Loucy (cell line): ENCODE data around the gene SARM1.
A peak's percentile ranks its signal among the peaks of the same experiment; 100 is the strongest.

Experiments
- H2AFZ ChIP-seq: fragments of 200-600 bp; sonication (generic); 2 replicates; pipeline ENCODE4 v1.6.0; 2016; ENCODE audit warnings: antibody characterized with exemption, mild to moderate bottlenecking, low read length, moderate library complexity
- H3F3A ChIP-seq: fragments of 200-600 bp; 2 replicates; pipeline ENCODE4 v1.6.0; 2016; ENCODE audit warnings: antibody characterized with exemption, low read depth, mild to moderate bottlenecking
- H3K27me3 ChIP-seq: fragments of 200-600 bp; sonication (generic); 2 replicates; pipeline ENCODE4 v1.6.1; 2014; ENCODE audit warnings: low read length, mild to moderate bottlenecking; ENCODE audit not compliant: insufficient read depth, poor library complexity, severe bottlenecking
- H3K36me3 ChIP-seq: fragments of 200-600 bp; sonication (generic); 2 replicates; pipeline ENCODE4 v1.6.1; 2016; ENCODE audit warnings: low read length; ENCODE audit not compliant: insufficient read depth
- H3K4me1 ChIP-seq: fragments of 200-600 bp; sonication (generic); 2 replicates; pipeline ENCODE4 v1.5.1; 2014; ENCODE audit warnings: low read length, mild to moderate bottlenecking; ENCODE audit not compliant: insufficient read depth, poor library complexity, severe bottlenecking
- H3K4me2 ChIP-seq: fragments of 200-600 bp; sonication (generic); 2 replicates; pipeline ENCODE4 v1.6.0; 2014; ENCODE audit warnings: antibody characterized with exemption, low read length, low read depth, mild to moderate bottlenecking; ENCODE audit not compliant: poor library complexity, severe bottlenecking
- H3K4me3 ChIP-seq: fragments of 200-600 bp; sonication (generic); 2 replicates; pipeline ENCODE4 v1.5.1; 2014; ENCODE audit warnings: low read length, mild to moderate bottlenecking, mixed read lengths; ENCODE audit not compliant: poor library complexity, severe bottlenecking
- H3K79me2 ChIP-seq: fragments of 200-600 bp; sonication (generic); 2 replicates; pipeline ENCODE4 v1.6.1; 2014; ENCODE audit warnings: low read length; ENCODE audit not compliant: insufficient read depth
- H3K9ac ChIP-seq: fragments of 200-600 bp; sonication (generic); 2 replicates; pipeline ENCODE4 v1.6.0; 2014; ENCODE audit warnings: mild to moderate bottlenecking, low read depth, low read length, moderate library complexity; ENCODE audit not compliant: poor library complexity, severe bottlenecking
- H3K9me2 ChIP-seq: fragments of 200-600 bp; sonication (generic); replicated peaks from 2 replicates; pipeline ENCODE4 v1.6.1; 2016; ENCODE audit warnings: low read depth, low read length, mixed read lengths
- H3K9me3 ChIP-seq: fragments of 200-600 bp; sonication (generic); 2 replicates; pipeline ENCODE4 v1.6.1; 2014; ENCODE audit warnings: mild to moderate bottlenecking, antibody characterized with exemption, low read length, low read depth; ENCODE audit not compliant: insufficient read depth
- H4K20me1 ChIP-seq: fragments of 200-600 bp; sonication (generic); 2 replicates; pipeline ENCODE4 v1.6.0; 2014; ENCODE audit warnings: antibody characterized with exemption, low read length, mild to moderate bottlenecking; ENCODE audit not compliant: insufficient read depth, poor library complexity, severe bottlenecking
- CTCF ChIP-seq: fragments of 200-600 bp; sonication (generic); conservative IDR thresholded peaks from 2 replicates; pipeline ENCODE4 v1.5.1; 2014; ENCODE audit warnings: mild to moderate bottlenecking, antibody characterized with exemption, low read length
- EZH2phosphoT487 ChIP-seq: fragments of 200-600 bp; IDR thresholded peaks from 2 replicates; pipeline ENCODE4 v1.6.1; 2018; ENCODE audit warnings: antibody characterized with exemption, mild to moderate bottlenecking, moderate library complexity, borderline replicate concordance

Gene SARM1

GRCh38 chr17:28368915-28369683 lies 2.4 kb upstream of the SARM1 start:
- TF ChIP-seq EZH2phosphoT487 (no peak), CTCF (no peak)
- Histone ChIP-seq H3K4me3 (no peak overlapping the region), H3K4me2 (no peak overlapping the region), H3K4me1 (no peaks in the 10 kb centered on the region), H3K36me3 (no peaks in the 10 kb centered on the region), H2AFZ (no peak overlapping the region), H3F3A (0 out of 2 replicates have a peak, but pooled peaks cover 2% of the 10 kb centered on the region), H3K9ac (no peak overlapping the region), H3K79me2 (no peaks in the 10 kb centered on the region), H3K9me3 (no peaks in the 10 kb centered on the region), H3K27me3 (no peaks in the 10 kb centered on the region), H4K20me1 (no peaks in the 10 kb centered on the region), H3K9me2 (no peaks in the 10 kb centered on the region)

GRCh38 chr17:28369684-28370034 lies 1.8 kb upstream of the SARM1 start:
- Histone ChIP-seq H2AFZ (no peak overlapping the region), H3F3A (0 out of 2 replicates have a peak, but pooled peaks cover 2% of the 10 kb centered on the region), H3K79me2 (no peaks in the 10 kb centered on the region), H3K9me2 (no peaks in the 10 kb centered on the region), H3K4me3 (no peak overlapping the region), H3K4me1 (no peaks in the 10 kb centered on the region), H3K4me2 (no peak overlapping the region), H3K27me3 (no peaks in the 10 kb centered on the region), H3K36me3 (no peaks in the 10 kb centered on the region), H3K9me3 (no peaks in the 10 kb centered on the region), H3K9ac (no peak overlapping the region), H4K20me1 (no peaks in the 10 kb centered on the region)
- TF ChIP-seq CTCF (no peak; the same call in 1 of the 2 replicates), EZH2phosphoT487 (no peak)

GRCh38 chr17:28370035-28370743 lies 1.3 kb upstream of the SARM1 start, which contains the start of gene VTN:
TSS of gene VTN (minus strand) at chr17:28370307. CDS start at chr17:28370203, 104 bp downstream.
- Histone ChIP-seq H3K9ac (no peak within 1 kb of the TSS), H3K36me3 (no peaks in the 10 kb centered on the region), H3F3A (0 out of 2 replicates have a peak, but pooled peaks cover 2% of the 10 kb centered on the region), H3K27me3 (no peaks in the 10 kb centered on the region), H3K9me2 (no peaks in the 10 kb centered on the region), H3K79me2 (no peaks in the 10 kb centered on the region), H4K20me1 (no peaks in the 10 kb centered on the region), H3K4me1 (no peaks in the 10 kb centered on the region), H3K4me2 (peak within 1 kb of the TSS; percentile 29), H2AFZ (no peak within 1 kb of the TSS; the same call in 1 of the 2 replicates), H3K9me3 (no peaks in the 10 kb centered on the region), H3K4me3 (peak within 1 kb of the TSS; percentile 26)
- TF ChIP-seq CTCF, result no peak
- TF ChIP-seq EZH2phosphoT487, result no peak
